Measurements from ENCODE around the gene STOML1. TPM values are rescaled to one million over a fixed set of nuclear protein-coding genes. Genes with fewer than 3 reads are reported as not detected.
A peak's percentile ranks its signal among the peaks of the same experiment; 100 is the strongest.

STOML1 gene
- polyA plus RNA-seq, 1 donor: 9.6 TPM

DNA sequence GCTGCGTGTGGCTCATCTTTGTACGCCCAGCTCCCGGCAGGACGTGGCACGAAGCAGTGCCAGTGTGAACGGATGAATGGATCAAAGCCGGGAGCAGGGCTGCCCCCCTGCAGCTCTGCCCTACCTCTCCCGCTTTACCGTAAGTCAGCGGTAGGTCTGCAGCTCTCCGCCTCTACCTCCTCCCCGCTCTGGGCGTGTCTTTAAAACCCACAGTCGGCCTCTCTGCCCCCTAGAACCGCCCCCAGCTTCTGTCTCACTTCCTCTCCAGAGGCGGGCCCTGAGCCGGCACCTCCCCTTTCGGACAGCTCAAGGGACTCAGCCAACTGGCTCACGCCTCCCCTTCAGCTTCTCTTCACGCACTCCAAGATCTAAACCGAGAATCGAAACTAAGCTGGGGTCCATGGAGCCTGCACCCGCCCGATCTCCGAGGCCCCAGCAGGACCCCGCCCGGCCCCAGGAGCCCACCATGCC, 2.4 kb upstream of the STOML1 start, which contains the start of gene PML:
PML (plus strand) TSS at position 304 of the 471 bp plus-strand sequence; CDS start at position 401, 97 bp downstream.
- Histone ChIP-seq H3K4me3 (ENCODE audit: low read length) (peak within 1 kb of the TSS; percentile 79), H3K36me3 (ENCODE audit: control insufficient read depth, insufficient read depth, low read length) (peaks cover 12% of the 10 kb centered on the region), H3K9me3 (ENCODE audit: control insufficient read depth, low read depth, low read length) (no peaks in the 10 kb centered on the region), H3K27ac (ENCODE audit: low read length) (peak within 1 kb of the TSS; percentile 77), H3K27me3 (ENCODE audit: control insufficient read depth, insufficient read depth, low read length) (no peaks in the 10 kb centered on the region), H3K4me1 (ENCODE audit: control insufficient read depth, insufficient read depth, low read length) (peaks cover 25% of the 10 kb centered on the region)
- no CpG with 5 or more reads among the region's 27 CpGs for WGBS (ENCODE audit: insufficient coverage, low lambda C conversion rate)
- DNase-seq: peak; percentile 95 to 97

DNA sequence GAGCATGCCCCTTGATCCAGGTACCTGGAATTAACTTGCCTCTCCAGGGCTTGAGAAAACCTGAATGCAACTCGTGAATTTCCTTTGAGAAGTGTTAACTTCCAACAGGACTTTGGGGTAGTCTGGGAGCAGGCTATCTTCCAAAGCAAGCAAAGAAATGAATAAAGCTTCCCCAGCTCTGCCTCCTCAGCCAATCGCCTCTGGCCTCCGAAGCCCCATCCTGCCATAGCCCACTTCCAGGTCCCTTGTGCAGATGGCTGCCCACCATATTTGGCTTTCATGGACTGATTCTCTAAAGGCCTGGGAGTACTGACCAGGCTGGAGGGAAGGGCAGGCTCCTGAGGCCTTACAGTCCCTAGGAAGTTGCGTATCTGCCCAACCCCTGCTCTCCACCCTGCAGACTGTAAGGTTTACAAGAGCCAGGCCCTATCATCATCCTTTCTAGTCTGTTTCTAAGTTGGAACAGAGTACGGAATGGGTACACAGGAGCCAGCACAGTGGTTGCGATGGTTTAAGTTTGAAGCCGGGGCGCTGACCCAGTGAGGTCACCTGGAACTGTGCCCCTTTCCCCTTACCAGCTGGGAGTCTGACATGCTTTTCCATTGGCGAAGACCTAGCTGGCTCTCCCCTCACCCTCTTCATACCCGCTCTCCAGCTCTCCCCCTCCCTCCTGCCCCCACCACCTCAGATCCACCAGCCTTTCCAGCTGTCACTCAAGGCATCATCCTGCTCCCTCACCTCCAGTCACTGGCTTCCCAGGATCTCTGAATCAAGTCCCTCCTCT, 1.3 kb upstream of the STOML1 start:
- Histone ChIP-seq H3K4me1 (ENCODE audit: control insufficient read depth, insufficient read depth, low read length) (peaks cover 25% of the 10 kb centered on the region), H3K4me3 (ENCODE audit: low read length) (no peak overlapping the region), H3K9me3 (ENCODE audit: control insufficient read depth, low read depth, low read length) (no peaks in the 10 kb centered on the region), H3K36me3 (ENCODE audit: control insufficient read depth, insufficient read depth, low read length) (peaks cover 8% of the 10 kb centered on the region), H3K27me3 (ENCODE audit: control insufficient read depth, insufficient read depth, low read length) (no peaks in the 10 kb centered on the region), H3K27ac (ENCODE audit: low read length) (no peak overlapping the region)
- WGBS (ENCODE audit: insufficient coverage, low lambda C conversion rate): no CpG with 5 or more reads among the region's 10 CpGs
- no peak for DNase-seq

DNA sequence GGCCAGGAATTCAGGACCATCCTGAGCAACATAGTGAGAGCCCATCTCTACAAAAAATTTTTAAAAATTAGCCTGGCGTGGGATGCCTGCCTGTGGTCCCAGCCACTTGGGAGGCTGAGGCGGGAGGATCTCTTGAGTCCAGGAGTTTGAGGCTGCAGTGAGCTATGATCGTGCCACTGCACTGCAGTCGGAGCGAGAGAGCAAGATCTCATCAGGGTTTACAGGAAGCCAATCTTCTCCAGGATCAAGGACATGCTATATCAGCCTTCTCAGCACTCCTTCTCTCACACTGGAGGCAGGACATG, 451 bp upstream of the STOML1 start:
- no peaks in the 10 kb centered on the region for H3K27me3 ChIP-seq (ENCODE audit: control insufficient read depth, insufficient read depth, low read length)
- WGBS (ENCODE audit: insufficient coverage, low lambda C conversion rate): no CpG with 5 or more reads among the region's 5 CpGs
- peaks cover 25% of the 10 kb centered on the region for H3K4me1 ChIP-seq (ENCODE audit: control insufficient read depth, insufficient read depth, low read length)
- H3K4me3 ChIP-seq (ENCODE audit: low read length): peak overlapping the region; percentile 29
- no peak overlapping the region for H3K27ac ChIP-seq (ENCODE audit: low read length)
- DNase-seq: no peak
- H3K36me3 ChIP-seq (ENCODE audit: control insufficient read depth, insufficient read depth, low read length): peaks cover 12% of the 10 kb centered on the region
- H3K9me3 ChIP-seq (ENCODE audit: control insufficient read depth, low read depth, low read length): no peaks in the 10 kb centered on the region

GRCh38 chr15:73991260-73991659, 835 bp downstream of the STOML1 start:
- Histone ChIP-seq H3K27me3 (ENCODE audit: control insufficient read depth, insufficient read depth, low read length) (no peaks in the 10 kb centered on the region), H3K9me3 (ENCODE audit: control insufficient read depth, low read depth, low read length) (no peaks in the 10 kb centered on the region), H3K36me3 (ENCODE audit: control insufficient read depth, insufficient read depth, low read length) (peaks cover 18% of the 10 kb centered on the region), H3K27ac (ENCODE audit: low read length) (peak overlapping the region; percentile 16), H3K4me1 (ENCODE audit: control insufficient read depth, insufficient read depth, low read length) (peaks cover 25% of the 10 kb centered on the region), H3K4me3 (ENCODE audit: low read length) (peak overlapping the region; percentile 53)
- no CpG with 5 or more reads among the region's 5 CpGs for WGBS (ENCODE audit: insufficient coverage, low lambda C conversion rate)
- no peak for DNase-seq

DNA sequence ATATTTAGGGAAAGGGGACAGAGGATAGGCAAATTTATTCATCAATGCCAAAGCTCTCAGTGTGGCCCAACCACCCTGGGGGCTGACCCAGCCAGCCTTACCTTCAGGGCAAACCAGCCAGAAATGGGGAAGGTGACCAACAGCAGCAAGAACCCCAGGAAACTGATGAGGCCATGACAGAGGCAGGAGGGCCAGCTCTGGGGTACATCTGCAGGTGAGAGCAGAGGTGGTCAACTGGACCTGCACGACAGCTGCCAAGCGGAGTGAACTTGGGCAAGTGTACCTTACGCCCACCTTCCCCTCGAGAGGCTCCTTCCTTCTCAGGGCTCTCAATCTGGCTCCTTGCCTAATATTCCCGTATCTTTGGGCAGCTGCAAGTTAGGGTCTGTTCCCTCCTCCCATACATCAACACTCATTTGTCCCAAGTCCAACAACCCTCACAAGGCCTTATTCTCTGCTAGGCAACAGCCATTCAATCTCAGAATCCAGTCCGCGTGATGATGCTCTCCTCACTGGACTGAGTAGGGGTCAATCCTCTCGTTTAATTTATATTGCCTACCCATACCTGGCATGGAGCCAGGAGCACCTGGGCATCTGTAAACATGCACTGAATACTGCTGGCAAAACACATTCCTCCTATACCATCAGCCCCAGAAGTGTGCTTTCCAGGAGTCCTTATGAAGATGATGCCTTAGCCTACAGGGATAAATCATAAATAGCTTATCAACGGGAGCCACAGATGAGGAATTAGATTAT, 1.7 kb downstream of the STOML1 start:
- Histone ChIP-seq H3K4me3 (ENCODE audit: low read length) (no peak overlapping the region), H3K27ac (ENCODE audit: low read length) (no peak overlapping the region), H3K9me3 (ENCODE audit: control insufficient read depth, low read depth, low read length) (no peaks in the 10 kb centered on the region), H3K27me3 (ENCODE audit: control insufficient read depth, insufficient read depth, low read length) (no peaks in the 10 kb centered on the region), H3K36me3 (ENCODE audit: control insufficient read depth, insufficient read depth, low read length) (peaks cover 18% of the 10 kb centered on the region), H3K4me1 (ENCODE audit: control insufficient read depth, insufficient read depth, low read length) (peaks cover 25% of the 10 kb centered on the region)
- WGBS (ENCODE audit: insufficient coverage, low lambda C conversion rate): no CpG with 5 or more reads among the region's 9 CpGs
- DNase-seq: no peak

DNA sequence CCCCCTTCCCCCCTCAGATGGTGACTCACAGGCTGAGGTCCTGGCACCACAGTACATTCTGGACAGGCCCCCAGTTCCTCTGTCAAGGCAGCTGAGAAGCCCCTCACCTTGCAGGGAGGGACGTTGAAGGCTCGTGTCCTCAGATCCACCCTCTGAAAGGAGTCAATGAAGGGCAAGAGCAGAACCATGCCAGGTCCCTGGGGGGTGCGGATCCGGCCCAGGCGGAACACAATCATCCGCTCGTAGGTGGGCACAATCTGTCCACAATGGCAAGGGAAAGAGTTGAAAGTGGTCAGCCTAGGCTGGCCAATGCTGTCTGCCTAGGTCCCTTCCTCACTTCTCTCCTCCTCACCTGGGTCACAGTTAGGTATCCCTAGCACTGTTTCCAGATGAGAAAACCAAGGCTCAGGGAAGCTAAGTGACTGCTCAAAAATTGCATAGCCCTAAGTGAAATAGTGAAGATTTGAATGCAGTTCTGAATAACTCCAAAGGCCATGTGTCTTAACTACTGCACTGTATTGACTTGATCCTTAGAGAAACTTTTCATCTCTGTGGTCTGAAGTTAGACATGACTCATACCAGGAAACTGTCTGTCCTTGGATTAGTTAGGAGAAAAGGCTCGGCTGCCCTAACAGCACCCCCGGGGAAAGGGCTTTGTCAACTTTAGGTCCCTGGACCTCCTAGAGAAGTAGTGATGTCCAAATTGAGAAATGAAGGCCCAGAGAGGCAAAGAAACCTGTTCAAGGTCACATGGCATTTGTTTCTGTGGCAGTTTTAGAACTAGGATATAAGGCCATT, 2.9 kb downstream of the STOML1 start:
- DNase-seq: no peak
- peaks cover 20% of the 10 kb centered on the region for H3K36me3 ChIP-seq (ENCODE audit: control insufficient read depth, insufficient read depth, low read length)
- peaks cover 25% of the 10 kb centered on the region for H3K4me1 ChIP-seq (ENCODE audit: control insufficient read depth, insufficient read depth, low read length)
- H3K27me3 ChIP-seq (ENCODE audit: control insufficient read depth, insufficient read depth, low read length): no peaks in the 10 kb centered on the region
- H3K27ac ChIP-seq (ENCODE audit: low read length): no peak overlapping the region
- WGBS (ENCODE audit: insufficient coverage, low lambda C conversion rate): no CpG with 5 or more reads among the region's 9 CpGs
- no peaks in the 10 kb centered on the region for H3K9me3 ChIP-seq (ENCODE audit: control insufficient read depth, low read depth, low read length)
- H3K4me3 ChIP-seq (ENCODE audit: low read length): no peak overlapping the region

GRCh38 chr15:73988445-73988969, 3.6 kb downstream of the STOML1 start:
- no peak overlapping the region for H3K4me3 ChIP-seq (ENCODE audit: low read length)
- H3K27me3 ChIP-seq (ENCODE audit: control insufficient read depth, insufficient read depth, low read length): no peaks in the 10 kb centered on the region
- DNase-seq: no peak
- no peak overlapping the region for H3K27ac ChIP-seq (ENCODE audit: low read length)
- H3K4me1 ChIP-seq (ENCODE audit: control insufficient read depth, insufficient read depth, low read length): peaks cover 26% of the 10 kb centered on the region
- H3K36me3 ChIP-seq (ENCODE audit: control insufficient read depth, insufficient read depth, low read length): peaks cover 23% of the 10 kb centered on the region
- WGBS (ENCODE audit: insufficient coverage, low lambda C conversion rate): no CpG with 5 or more reads among the region's 13 CpGs
- H3K9me3 ChIP-seq (ENCODE audit: control insufficient read depth, low read depth, low read length): no peaks in the 10 kb centered on the region

DNA sequence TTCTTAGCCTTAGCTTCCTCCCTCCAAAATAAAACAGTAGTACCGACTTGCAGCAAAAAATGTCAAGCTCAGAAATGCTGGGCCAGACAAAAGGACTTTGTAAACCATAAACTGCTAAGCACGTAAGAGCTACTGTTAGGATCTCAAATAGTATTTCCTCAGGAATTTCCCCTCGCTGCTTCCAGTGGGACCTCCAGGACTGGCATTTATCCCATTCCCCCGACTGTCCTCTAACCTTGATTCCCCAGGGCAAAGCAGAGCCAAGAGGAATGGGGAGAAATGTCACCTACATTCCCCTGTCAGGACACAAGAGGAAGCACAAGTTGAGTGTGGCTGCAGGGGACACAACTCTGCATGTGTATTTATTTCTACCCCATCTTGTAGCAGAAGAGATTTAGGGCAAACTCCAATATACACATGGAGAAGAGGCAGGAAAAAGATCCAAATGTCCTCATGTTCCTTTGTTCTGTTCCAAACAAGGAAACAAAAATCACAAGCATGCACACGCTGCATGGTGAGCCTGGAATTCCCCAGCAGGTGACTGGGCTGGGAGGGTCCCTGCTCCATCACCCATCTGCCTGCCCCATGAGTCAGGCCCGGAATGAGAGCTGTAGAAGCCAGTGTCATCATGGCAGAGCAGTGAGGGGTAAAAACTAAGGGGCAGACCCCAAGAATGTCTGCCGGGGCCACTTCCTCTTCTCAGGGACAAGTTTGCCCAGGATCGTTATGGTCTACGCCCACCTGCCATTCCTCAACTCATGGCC, 4.2 kb downstream of the STOML1 start:
- DNase-seq: no peak
- peaks cover 26% of the 10 kb centered on the region for H3K4me1 ChIP-seq (ENCODE audit: control insufficient read depth, insufficient read depth, low read length)
- H3K27me3 ChIP-seq (ENCODE audit: control insufficient read depth, insufficient read depth, low read length): no peaks in the 10 kb centered on the region
- H3K27ac ChIP-seq (ENCODE audit: low read length): no peak overlapping the region
- 100% methylated on average over 2 of the region's 9 CpGs for WGBS (ENCODE audit: insufficient coverage, low lambda C conversion rate)
- no peak overlapping the region for H3K4me3 ChIP-seq (ENCODE audit: low read length)
- H3K36me3 ChIP-seq (ENCODE audit: control insufficient read depth, insufficient read depth, low read length): peaks cover 24% of the 10 kb centered on the region
- no peaks in the 10 kb centered on the region for H3K9me3 ChIP-seq (ENCODE audit: control insufficient read depth, low read depth, low read length)

- no CpG with 5 or more reads among the region's 4 CpGs for WGBS (ENCODE audit: insufficient coverage, low lambda C conversion rate)
- Histone ChIP-seq H3K9me3 (ENCODE audit: control insufficient read depth, low read depth, low read length) (no peaks in the 10 kb centered on the region), H3K27me3 (ENCODE audit: control insufficient read depth, insufficient read depth, low read length) (no peaks in the 10 kb centered on the region), H3K27ac (ENCODE audit: low read length) (no peak overlapping the region), H3K4me3 (ENCODE audit: low read length) (no peak overlapping the region), H3K4me1 (ENCODE audit: control insufficient read depth, insufficient read depth, low read length) (peaks cover 26% of the 10 kb centered on the region), H3K36me3 (ENCODE audit: control insufficient read depth, insufficient read depth, low read length) (peaks cover 24% of the 10 kb centered on the region)
- DNase-seq: no peak
These were observed 4.8 kb downstream of the STOML1 start for GRCh38 chr15:73987250-73987649.

Data from large intestine (tissue), 3 donors.